ENCODE data around the gene GTF2F2. TPM values are rescaled to one million over a fixed set of nuclear protein-coding genes. Genes with fewer than 3 reads are reported as not detected.

Gene GTF2F2
- total RNA-seq, 1 experiment from 2014 or later, result 47.4 TPM

DNA sequence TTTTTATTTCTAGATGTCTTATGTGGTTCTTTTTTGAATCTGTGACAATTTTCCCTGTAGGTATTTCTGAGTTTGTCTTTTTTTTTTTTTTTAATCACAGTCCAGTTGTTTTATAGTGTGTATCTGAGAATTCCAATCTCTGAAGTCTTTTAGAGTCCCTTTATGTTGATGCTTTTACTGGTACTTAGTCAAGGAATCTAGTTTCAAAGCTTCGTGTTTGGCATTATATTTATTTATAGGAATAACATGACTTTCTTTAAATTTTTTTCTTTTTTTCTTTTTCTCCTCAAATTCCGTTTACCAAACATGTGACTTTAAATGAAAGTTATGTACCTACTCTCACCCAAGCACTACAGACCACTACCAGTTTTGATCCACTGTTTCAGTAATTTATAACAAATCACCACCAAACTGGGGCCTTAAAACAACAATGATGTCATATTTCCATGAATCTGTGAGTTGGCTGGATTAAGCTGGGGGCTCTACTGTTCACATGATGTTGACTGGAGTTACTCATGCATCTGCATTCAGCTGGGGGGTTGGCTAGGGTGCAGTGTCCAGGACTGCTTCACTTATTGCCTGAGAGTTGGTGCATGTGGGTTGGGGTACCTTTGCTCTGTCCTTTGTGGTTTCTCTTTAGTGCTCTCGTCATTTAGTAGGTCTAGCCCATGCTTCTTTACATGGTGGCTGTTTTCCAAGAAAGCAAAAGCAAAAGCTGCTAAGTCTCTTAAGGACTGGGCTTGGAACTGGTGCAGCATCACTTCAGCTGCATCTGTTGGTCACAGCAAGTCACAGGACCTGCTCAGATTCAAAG is 58.2 kb downstream of the GTF2F2 start:
- ChIA-PET CTCF (interaction anchor here (0.7 to 1.1 kb wide), 4 partner anchors 28 to 132 kb away, joined by 3 to 5 read pairs (median 4); no protein-coding TSS in a partner anchor), POLR2A (interaction anchor here (1.2 to 6.1 kb wide), 6 partner anchors 9 to 57 kb away, joined by 3 to 48 read pairs (median 4); no protein-coding TSS in a partner anchor)
- peak; percentile 14 for DNase-seq (ENCODE audit: unreplicated experiment)
- Mint-ChIP-seq H3K9me3 (ENCODE audit: unreplicated experiment) (no peaks in the 10 kb centered on the region), H3K4me3 (ENCODE audit: unreplicated experiment) (no peak overlapping the region), H3K4me1 (ENCODE audit: insufficient read depth, unreplicated experiment) (peaks cover 15% of the 10 kb centered on the region), H3K36me3 (ENCODE audit: insufficient read depth, unreplicated experiment) (peaks cover under 1% of the 10 kb centered on the region), H3K27me3 (ENCODE audit: insufficient read depth, unreplicated experiment) (no peaks in the 10 kb centered on the region), H3K27ac (ENCODE audit: low read depth, unreplicated experiment) (peak overlapping the region; percentile 11)
- TF ChIP-seq, protein P1, sequence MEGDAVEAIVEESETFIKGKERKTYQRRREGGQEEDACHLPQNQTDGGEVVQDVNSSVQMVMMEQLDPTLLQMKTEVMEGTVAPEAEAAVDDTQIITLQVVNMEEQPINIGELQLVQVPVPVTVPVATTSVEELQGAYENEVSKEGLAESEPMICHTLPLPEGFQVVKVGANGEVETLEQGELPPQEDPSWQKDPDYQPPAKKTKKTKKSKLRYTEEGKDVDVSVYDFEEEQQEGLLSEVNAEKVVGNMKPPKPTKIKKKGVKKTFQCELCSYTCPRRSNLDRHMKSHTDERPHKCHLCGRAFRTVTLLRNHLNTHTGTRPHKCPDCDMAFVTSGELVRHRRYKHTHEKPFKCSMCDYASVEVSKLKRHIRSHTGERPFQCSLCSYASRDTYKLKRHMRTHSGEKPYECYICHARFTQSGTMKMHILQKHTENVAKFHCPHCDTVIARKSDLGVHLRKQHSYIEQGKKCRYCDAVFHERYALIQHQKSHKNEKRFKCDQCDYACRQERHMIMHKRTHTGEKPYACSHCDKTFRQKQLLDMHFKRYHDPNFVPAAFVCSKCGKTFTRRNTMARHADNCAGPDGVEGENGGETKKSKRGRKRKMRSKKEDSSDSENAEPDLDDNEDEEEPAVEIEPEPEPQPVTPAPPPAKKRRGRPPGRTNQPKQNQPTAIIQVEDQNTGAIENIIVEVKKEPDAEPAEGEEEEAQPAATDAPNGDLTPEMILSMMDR (IDR thresholded peaks at IDR 0.05; ENCODE audit: unreplicated experiment), result no peak
- intact Hi-C loops (cut with micrococcal nuclease), result no loop called here
- BruUV-seq (replicated peaks), result no TSS peak

DNA sequence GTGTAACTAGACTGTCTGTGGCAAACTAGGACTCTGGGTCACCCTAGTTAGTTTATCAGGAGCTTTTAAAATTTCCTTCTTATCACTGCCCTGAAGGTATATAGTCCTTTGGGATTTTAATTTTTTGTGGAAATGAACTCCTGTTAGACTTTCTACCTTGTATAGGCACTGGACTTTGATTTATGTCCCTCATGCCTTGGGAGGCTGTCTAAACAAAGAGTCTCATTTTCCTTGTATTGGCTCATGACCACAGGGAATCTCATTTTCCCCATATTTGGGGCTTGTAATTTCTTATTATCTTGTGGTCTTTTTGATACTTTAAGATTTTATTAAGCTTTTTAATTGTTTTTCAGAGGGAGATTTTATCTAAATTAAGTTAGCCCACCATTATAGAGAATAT is 59.1 kb downstream of the GTF2F2 start:
- Mint-ChIP-seq H3K4me3 (ENCODE audit: unreplicated experiment) (no peak overlapping the region), H3K36me3 (ENCODE audit: insufficient read depth, unreplicated experiment) (peaks cover 6% of the 10 kb centered on the region), H3K4me1 (ENCODE audit: insufficient read depth, unreplicated experiment) (peaks cover 15% of the 10 kb centered on the region), H3K9me3 (ENCODE audit: unreplicated experiment) (no peaks in the 10 kb centered on the region), H3K27ac (ENCODE audit: low read depth, unreplicated experiment) (no peak overlapping the region), H3K27me3 (ENCODE audit: insufficient read depth, unreplicated experiment) (no peaks in the 10 kb centered on the region)
- POLR2A ChIA-PET, result interaction anchor here (0.6 to 6.1 kb wide), 5 partner anchors 10 to 124 kb away, joined by 3 to 48 read pairs (median 5); no protein-coding TSS in a partner anchor
- BruUV-seq (replicated peaks), result no TSS peak
- TF ChIP-seq, protein P1 (IDR thresholded peaks at IDR 0.05; ENCODE audit: unreplicated experiment), result no peak
- CTCF ChIA-PET, result interaction anchor here (0.8 to 1.1 kb wide), 2 partner anchors 102 to 132 kb away, joined by 3 to 5 read pairs; no protein-coding TSS in a partner anchor
- intact Hi-C loops (cut with micrococcal nuclease), result no loop called here
- DNase-seq (ENCODE audit: unreplicated experiment), result no peak

DNA sequence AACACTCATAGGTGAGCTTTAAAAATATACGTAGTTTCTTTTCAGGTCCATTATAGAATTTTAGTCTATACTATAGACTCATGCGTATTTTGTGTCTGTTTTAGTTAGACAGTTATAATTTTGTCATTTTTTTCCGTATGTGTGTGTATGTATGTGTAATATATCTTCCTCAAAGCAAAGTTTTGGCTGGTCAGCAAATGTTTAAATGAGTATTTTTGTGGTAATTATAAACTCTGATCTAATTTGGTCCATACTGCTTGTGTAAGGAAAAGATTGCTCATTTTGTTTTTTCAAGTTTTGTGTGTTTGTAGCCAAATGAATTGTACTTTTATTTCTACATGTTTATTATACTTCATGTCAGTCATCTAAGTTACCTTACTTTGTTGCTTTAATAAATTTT is 60.0 kb downstream of the GTF2F2 start:
- ChIA-PET CTCF (no interaction called here), POLR2A (interaction anchor here (6.1 kb wide), 1 partner anchor 11 kb away, joined by 48 read pairs; no protein-coding TSS in a partner anchor)
- peaks cover 15% of the 10 kb centered on the region for H3K4me1 Mint-ChIP-seq (ENCODE audit: insufficient read depth, unreplicated experiment)
- H3K36me3 Mint-ChIP-seq (ENCODE audit: insufficient read depth, unreplicated experiment), result peaks cover 6% of the 10 kb centered on the region
- no TSS peak for BruUV-seq (replicated peaks)
- DNase-seq (ENCODE audit: unreplicated experiment), result no peak
- H3K4me3 Mint-ChIP-seq (ENCODE audit: unreplicated experiment), result no peak overlapping the region
- TF ChIP-seq, protein P1 (IDR thresholded peaks at IDR 0.05; ENCODE audit: unreplicated experiment), result no peak
- no peaks in the 10 kb centered on the region for H3K27me3 Mint-ChIP-seq (ENCODE audit: insufficient read depth, unreplicated experiment)
- H3K27ac Mint-ChIP-seq (ENCODE audit: low read depth, unreplicated experiment), result no peak overlapping the region
- no peaks in the 10 kb centered on the region for H3K9me3 Mint-ChIP-seq (ENCODE audit: unreplicated experiment)
- intact Hi-C loops (cut with micrococcal nuclease), result no loop called here
